ENCODE data around the gene EPB41L5. TPM values are rescaled to one million over a fixed set of nuclear protein-coding genes. Genes with fewer than 3 reads are reported as not detected.

EPB41L5 gene
- total RNA-seq, 2 experiments from 2014 or later, result 5.6 to 14.1 TPM

DNA sequence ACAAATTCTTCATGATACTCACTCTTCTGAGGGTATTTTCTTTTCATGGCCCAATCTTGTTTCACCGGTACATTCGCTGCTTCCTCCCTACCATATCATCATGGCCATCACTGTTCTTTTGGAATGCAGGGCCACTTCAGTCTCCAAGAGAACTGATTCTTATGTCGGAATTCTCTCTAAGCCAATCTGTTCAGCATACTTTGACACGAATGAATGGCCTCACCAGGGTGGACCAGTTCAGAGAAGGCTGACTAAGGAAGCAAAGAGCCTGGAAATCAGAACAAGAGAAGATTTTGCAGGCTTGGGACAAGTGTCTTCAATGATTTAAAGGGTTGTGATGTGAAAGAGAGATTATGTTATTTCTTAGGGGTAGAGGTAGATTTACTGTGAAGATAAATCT, 5.0 kb upstream of the EPB41L5 start:
- peaks cover 4% of the 10 kb centered on the region; the same call in 1 of the 2 replicates for H3K9me2 ChIP-seq (ENCODE audit: insufficient read depth, low read length)
- H3K79me2 ChIP-seq (ENCODE audit: insufficient read depth, low read depth, low read length), result no peaks in the 10 kb centered on the region
- H2AFZ ChIP-seq (ENCODE audit: low read length), result peak overlapping the region; percentile 97; the same call in 1 of the 2 replicates
- POLR2A ChIA-PET, result interaction anchor here (0.8 to 0.9 kb wide), 2 partner anchors 24 to 422 kb away, joined by 4 read pairs; no protein-coding TSS in a partner anchor
- H4K20me1 ChIP-seq (ENCODE audit: insufficient read depth, low read length), result no peaks in the 10 kb centered on the region
- H3K27ac ChIP-seq (ENCODE audit: low read depth, low read length, poor library complexity, severe bottlenecking), result no peak overlapping the region
- CTCF ChIA-PET (ENCODE audit: unreplicated experiment), result no interaction called here
- H3K36me3 ChIP-seq (ENCODE audit: insufficient read depth, low read length), result no peaks in the 10 kb centered on the region
- no peaks in the 10 kb centered on the region for H3K9me3 ChIP-seq (ENCODE audit: low read length)
- H3K4me3 ChIP-seq (ENCODE audit: low read depth, low read length, poor library complexity, severe bottlenecking), result no peak overlapping the region
- no peak for DNase-seq (ENCODE audit: low spot score)
- BruUV-seq (replicated peaks), result no TSS peak
- no peak for TF ChIP-seq EZH2phosphoT487 (IDR thresholded peaks at IDR 0.05; ENCODE audit: borderline replicate concordance, low read depth, low read length)
- TF ChIP-seq, protein P1, sequence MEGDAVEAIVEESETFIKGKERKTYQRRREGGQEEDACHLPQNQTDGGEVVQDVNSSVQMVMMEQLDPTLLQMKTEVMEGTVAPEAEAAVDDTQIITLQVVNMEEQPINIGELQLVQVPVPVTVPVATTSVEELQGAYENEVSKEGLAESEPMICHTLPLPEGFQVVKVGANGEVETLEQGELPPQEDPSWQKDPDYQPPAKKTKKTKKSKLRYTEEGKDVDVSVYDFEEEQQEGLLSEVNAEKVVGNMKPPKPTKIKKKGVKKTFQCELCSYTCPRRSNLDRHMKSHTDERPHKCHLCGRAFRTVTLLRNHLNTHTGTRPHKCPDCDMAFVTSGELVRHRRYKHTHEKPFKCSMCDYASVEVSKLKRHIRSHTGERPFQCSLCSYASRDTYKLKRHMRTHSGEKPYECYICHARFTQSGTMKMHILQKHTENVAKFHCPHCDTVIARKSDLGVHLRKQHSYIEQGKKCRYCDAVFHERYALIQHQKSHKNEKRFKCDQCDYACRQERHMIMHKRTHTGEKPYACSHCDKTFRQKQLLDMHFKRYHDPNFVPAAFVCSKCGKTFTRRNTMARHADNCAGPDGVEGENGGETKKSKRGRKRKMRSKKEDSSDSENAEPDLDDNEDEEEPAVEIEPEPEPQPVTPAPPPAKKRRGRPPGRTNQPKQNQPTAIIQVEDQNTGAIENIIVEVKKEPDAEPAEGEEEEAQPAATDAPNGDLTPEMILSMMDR (conservative IDR thresholded peaks at IDR 0.05; ENCODE audit: low read length), result no peak
- H3K4me2 ChIP-seq (ENCODE audit: low read length), result no peak overlapping the region
- peaks cover 33% of the 10 kb centered on the region for H3K4me1 ChIP-seq (ENCODE audit: insufficient read depth, low read length, poor library complexity, severe bottlenecking)
- intact Hi-C loops (cut with micrococcal nuclease; ENCODE audit: unreplicated experiment), result no loop called here

DNA sequence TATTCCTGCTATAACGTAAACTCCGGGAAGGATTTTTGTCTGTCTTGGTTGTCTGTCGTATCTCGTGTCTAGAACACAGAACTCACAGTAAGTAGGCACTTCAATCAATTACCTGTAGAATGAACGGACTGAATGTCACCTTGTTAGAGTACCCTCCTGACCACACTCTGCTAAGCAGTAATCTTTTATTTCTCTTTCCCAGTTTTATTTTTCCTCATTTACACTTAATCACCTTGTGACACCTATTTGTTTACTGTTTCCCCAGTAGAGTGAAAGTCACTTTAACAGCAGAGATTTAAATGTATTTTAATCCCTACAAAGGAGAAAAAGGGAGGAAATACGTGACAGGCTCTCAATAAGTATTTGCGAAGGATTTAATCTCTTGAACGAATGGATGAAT, 514 bp upstream of the EPB41L5 start:
- Histone ChIP-seq H4K20me1 (ENCODE audit: insufficient read depth, low read length) (peaks cover 6% of the 10 kb centered on the region; the same call in 1 of the 2 replicates), H3K9me2 (ENCODE audit: insufficient read depth, low read length) (no peaks in the 10 kb centered on the region), H3K79me2 (ENCODE audit: insufficient read depth, low read depth, low read length) (peaks cover 12% of the 10 kb centered on the region; the same call in 1 of the 2 replicates), H3K4me3 (ENCODE audit: low read depth, low read length, poor library complexity, severe bottlenecking) (peak overlapping the region; percentile 82), H3K36me3 (ENCODE audit: insufficient read depth, low read length) (no peaks in the 10 kb centered on the region), H3K27ac (ENCODE audit: low read depth, low read length, poor library complexity, severe bottlenecking) (peak overlapping the region; percentile 7), H3K4me1 (ENCODE audit: insufficient read depth, low read length, poor library complexity, severe bottlenecking) (peaks cover 24% of the 10 kb centered on the region), H3K4me2 (ENCODE audit: low read length) (peak overlapping the region; percentile 96), H3K9me3 (ENCODE audit: low read length) (no peaks in the 10 kb centered on the region), H2AFZ (ENCODE audit: low read length) (peak overlapping the region; percentile 99)
- intact Hi-C loops (cut with micrococcal nuclease; ENCODE audit: unreplicated experiment), result loop anchor here (2.0 to 10.0 kb wide), 5 partner anchors 96 to 1722 kb away; partner anchors contain the start of genes NIFK and PTPN4
- DNase-seq (ENCODE audit: low spot score), result no peak
- no TSS peak for BruUV-seq (replicated peaks)
- ChIA-PET CTCF (ENCODE audit: unreplicated experiment) (interaction anchor here (0.6 to 1.0 kb wide), 3 partner anchors 164 to 242 kb away, joined by 3 read pairs; no protein-coding TSS in a partner anchor), POLR2A (interaction anchor here (0.8 to 1.0 kb wide), 3 partner anchors 8 to 164 kb away, joined by 3 to 7 read pairs (median 3); no protein-coding TSS in a partner anchor)
- no peak for TF ChIP-seq EZH2phosphoT487 (IDR thresholded peaks at IDR 0.05; ENCODE audit: borderline replicate concordance, low read depth, low read length)
- TF ChIP-seq, protein P1 (conservative IDR thresholded peaks at IDR 0.05; ENCODE audit: low read length), result no peak

DNA sequence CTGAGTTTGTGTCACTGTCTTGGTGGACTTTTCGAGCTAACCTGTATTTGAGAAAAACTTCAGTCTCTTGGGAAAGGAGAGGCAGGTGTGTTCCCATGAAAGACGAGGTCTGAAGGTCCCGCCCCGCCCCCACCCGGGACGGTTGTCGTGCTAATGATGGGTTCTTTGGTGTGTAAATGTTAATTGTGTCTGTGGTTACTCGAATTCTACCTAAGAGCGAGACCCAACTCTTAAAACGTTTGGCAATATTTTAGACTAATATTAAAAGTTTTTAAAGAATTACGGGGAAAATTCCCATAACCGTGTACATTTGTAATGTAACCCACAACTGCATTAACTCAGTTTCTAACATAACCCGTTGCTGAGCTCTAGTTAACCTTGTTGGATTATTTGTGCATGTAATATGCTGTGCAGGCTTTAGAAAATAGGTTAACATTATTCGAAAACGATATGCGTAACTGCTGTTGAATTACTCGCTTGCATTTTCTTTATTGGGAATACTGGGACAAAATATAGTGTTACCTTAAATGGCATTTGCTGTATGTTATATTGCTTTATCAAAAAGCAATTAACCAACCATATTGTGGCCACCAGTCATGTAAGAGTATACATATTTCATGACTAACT, 833 bp downstream of the EPB41L5 start:
- Histone ChIP-seq H3K27ac (ENCODE audit: low read depth, low read length, poor library complexity, severe bottlenecking) (no peak overlapping the region), H3K4me3 (ENCODE audit: low read depth, low read length, poor library complexity, severe bottlenecking) (peak overlapping the region; percentile 82), H3K9me3 (ENCODE audit: low read length) (no peaks in the 10 kb centered on the region), H3K36me3 (ENCODE audit: insufficient read depth, low read length) (no peaks in the 10 kb centered on the region), H3K9me2 (ENCODE audit: insufficient read depth, low read length) (no peaks in the 10 kb centered on the region), H3K79me2 (ENCODE audit: insufficient read depth, low read depth, low read length) (peaks cover 12% of the 10 kb centered on the region; the same call in 1 of the 2 replicates), H2AFZ (ENCODE audit: low read length) (peak overlapping the region; percentile 99), H3K4me1 (ENCODE audit: insufficient read depth, low read length, poor library complexity, severe bottlenecking) (peaks cover 23% of the 10 kb centered on the region), H4K20me1 (ENCODE audit: insufficient read depth, low read length) (peaks cover 6% of the 10 kb centered on the region; the same call in 1 of the 2 replicates), H3K4me2 (ENCODE audit: low read length) (peak overlapping the region; percentile 96)
- TF ChIP-seq EZH2phosphoT487 (IDR thresholded peaks at IDR 0.05; ENCODE audit: borderline replicate concordance, low read depth, low read length), result no peak
- TF ChIP-seq, protein P1 (conservative IDR thresholded peaks at IDR 0.05; ENCODE audit: low read length), result no peak
- CTCF ChIA-PET (ENCODE audit: unreplicated experiment), result no interaction called here
- intact Hi-C loops (cut with micrococcal nuclease; ENCODE audit: unreplicated experiment), result loop anchor here (1.0 to 10.0 kb wide), 7 partner anchors 95 to 1721 kb away; partner anchors contain the start of genes NIFK, PTPN4 and TMEM185B
- POLR2A ChIA-PET, result interaction anchor here (0.6 kb wide), 1 partner anchor 1626 kb away, joined by 3 read pairs; no protein-coding TSS in a partner anchor
- no peak for DNase-seq (ENCODE audit: low spot score)
- BruUV-seq (replicated peaks), result TSS peak; percentile 82
